NCI-H1105 (cell line): ENCODE data around the gene SLC7A5.
"Not testable (repeated sequence)": the region's sequence is repeated elsewhere in the genome, so short reads cannot be mapped to it uniquely, and the experiment has no call there.

Experiments used
- DNase-seq: peaks from one replicate; lab custom pipeline; 2025; lab: John Stamatoyannopoulos, UW

The SLC7A5 gene

DNA sequence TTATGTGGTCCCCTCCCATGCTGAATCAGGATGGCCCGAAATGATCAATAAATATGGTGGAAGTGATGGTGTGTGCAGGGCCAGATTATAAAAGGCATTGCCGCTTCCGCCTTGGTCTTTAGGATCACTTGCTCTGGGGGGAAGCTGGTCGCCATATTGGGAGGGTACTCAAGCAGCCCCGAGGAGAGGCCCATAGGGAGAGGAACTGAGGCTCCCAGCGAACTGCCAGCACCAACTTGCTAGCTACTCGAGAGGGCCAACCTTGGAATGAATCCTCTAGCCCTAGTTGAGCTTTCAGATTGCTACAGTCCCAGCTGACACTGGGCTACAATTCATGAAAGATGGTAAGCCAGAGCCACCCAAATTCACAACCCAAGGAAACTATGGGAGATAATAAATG, 19.0 kb upstream of the SLC7A5 start:
- not testable (repeated sequence) for DNase-seq

DNA sequence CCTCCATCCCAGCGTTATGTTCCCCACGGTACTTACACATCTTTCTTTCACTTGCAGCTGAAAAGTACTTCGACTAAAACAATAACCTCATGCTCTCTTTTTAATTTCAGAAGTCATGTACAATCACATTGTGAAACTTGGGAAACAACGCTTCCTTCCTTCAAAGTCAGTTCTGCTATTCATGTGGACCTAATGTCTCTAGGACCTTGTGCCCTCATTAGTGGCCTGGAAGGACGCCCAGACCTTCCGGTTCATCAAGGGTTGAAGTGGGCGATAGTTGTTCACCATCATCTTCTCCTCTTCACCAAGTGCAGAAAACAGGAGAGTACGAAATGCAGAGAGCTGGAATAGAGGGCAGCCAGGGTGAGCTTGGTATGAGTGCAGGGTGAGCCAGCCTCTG, 18.6 kb upstream of the SLC7A5 start:
- DNase-seq: not testable (repeated sequence)

DNA sequence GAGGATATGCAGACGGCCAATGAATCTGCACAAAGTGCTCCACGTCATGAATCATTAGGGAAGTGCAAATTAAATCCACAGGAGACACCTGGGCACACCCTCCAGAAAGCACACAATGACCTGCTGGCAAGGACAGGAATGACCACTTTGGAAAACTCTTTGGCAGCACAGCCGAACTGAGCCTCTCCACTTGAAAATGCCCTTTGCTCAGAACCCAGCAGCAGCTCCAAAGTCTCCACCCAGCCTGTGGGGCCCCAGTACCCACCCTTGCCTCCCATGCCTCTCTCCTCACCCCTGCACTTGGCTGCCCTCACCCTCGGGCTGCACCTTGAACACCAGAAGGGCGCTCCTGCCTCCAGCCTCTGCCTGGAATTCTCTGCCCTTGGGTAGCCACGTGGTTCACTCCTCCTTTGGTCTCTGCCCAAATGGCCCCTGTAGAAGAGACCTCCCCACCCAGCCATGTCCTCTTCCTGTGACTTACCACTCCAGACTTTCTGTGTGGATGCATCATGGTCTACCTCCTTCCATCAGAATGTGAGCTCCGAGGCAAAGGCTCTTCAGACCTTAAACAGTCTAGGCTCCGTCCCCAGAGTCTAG, 16.2 kb upstream of the SLC7A5 start:
- not testable (repeated sequence) for DNase-seq

DNA sequence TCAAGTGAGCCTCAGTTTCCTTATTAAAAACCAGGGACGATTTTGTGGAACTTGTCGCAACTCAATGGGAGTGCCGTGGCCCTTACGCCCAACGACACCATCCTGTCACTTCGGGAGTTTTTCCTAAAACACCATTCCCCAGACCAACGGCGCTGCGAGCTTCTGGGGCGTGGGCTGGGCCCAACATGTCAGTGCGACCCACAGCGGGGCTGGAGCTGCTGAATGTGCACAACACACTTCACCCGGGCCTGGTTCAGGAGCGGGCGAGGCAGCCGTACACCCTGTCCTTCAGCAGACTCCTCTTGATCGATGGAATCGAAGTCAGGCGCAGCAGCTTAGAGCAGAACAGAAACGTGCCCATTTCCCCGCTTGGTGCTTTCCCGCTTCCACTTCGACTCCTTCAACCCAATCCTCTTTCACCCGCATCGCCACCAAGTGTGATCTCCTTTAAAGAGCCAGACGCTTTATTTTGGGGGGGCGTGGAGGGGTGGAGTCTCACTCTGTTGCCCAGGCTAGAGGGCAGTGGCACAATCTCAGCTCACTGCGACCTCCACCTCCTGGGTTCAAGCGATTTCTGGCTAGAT, 13.2 kb upstream of the SLC7A5 start:
- no peak for DNase-seq

DNA sequence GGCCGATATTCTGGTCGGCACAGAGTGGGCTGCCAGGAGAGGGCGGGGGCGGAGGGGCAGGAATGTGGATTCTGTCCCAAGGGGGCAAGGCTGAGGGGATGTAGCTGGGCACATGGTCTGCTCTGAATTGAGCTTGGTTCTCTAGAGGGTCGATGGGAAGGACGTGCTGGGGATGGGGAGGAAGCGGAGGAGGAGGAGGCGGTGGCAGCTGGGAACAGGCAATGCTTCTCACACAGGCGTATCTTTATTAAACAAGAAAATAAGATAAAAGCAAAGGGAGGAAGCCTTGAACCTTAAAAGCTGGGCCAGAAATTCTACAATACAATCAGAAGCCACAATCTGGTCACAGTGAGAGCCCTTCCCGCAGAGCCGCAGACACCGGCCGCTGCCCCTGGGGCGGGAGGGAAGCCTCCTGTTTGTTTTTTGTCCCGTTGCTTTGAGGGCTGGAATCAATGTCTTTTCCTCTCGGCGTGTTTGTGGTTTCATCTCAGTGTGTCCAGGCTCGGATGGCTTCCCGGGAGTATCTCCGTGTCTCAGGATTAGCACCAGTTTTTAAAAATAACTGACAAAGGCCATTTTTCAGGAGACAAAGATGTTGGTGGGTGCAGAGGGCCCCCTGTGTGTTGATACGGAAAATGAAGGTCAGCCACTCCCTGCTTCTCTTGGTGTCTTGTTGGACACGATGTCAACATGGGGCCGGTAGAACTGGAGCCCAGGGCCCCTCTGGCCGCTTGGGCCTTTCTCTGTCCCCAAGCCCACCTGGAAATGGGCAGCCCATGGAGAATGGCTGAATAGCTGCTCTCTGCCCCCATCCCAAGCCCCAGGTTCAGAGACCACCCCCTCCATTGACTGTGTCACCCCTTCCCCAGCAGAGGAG, 12.3 kb upstream of the SLC7A5 start:
- DNase-seq: no peak

DNA sequence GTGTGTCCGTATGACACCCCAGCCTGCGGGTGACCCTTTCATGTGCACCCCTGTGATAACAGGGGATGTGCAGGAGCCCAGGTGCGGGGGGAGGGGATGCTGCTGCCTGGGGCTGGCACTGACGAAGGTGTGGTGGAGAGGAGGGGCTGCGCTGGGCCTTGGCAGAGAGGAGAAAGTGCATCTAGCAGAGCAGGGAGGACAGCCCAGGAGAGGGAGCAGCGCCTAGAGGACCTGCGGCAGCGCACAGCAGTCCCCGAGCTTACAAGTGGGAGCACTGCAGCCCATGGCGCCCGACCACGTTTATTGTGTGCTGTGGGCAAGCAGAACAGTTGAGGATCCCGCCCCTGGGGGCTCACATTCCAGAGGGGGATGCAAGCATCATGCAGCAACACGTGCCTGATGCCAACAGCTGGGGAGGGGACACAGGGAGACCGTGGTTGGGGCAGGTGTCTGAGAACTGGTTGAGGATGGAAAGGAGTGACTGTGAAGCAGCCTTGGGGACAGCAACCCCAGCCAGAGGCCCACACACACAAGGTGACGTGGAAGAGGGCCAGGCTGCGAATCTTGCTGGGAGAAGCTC, 10.9 kb upstream of the SLC7A5 start:
- DNase-seq: no peak

DNA sequence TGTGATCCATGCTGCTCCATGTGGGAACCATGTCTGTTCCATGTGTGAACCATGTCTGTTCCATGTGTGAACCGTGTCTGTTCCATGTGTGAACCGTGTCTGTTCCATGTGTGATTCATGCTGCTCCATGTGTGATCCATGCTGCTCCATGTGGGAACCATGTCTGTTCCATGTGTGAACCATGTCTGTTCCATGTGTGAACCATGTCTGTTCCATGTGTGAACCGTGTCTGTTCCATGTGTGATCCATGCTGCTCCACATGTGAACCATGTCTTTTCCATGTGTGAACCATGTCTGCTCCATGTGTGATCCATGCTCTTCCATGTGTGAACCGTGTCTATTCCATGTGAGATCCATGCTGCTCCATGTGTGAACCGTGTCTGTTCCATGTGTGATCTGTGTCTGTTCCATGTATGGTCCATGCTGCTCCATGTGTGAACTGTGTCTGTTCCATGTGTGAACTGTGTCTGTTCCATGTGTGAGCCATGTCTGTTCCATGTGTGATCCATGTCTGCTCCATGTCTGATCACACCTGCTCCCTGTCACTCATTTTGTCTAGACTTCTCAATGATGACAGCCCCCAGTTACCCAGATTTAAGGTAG, 10.2 kb upstream of the SLC7A5 start:
- DNase-seq: not testable (repeated sequence)

DNA sequence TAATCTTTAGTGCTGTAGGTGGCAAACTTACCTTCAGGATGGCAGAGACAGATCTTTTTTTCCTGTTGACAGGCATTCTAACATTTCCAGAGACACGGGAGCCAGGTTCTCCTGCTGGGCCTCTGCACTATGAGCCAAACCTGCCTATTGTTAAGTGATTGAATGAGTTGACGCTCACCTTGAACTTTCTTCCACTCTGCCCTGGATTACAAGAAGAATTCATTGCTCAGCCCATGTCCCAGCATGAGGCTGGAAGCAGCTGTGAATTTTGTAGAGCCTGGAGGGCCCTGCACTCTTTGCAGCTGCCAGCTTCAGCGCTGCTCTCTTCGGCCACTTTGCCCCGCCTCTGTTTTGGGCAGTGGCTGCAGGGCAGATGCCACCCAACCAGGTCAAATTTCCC, 9.4 kb upstream of the SLC7A5 start:
- DNase-seq: no peak

DNA sequence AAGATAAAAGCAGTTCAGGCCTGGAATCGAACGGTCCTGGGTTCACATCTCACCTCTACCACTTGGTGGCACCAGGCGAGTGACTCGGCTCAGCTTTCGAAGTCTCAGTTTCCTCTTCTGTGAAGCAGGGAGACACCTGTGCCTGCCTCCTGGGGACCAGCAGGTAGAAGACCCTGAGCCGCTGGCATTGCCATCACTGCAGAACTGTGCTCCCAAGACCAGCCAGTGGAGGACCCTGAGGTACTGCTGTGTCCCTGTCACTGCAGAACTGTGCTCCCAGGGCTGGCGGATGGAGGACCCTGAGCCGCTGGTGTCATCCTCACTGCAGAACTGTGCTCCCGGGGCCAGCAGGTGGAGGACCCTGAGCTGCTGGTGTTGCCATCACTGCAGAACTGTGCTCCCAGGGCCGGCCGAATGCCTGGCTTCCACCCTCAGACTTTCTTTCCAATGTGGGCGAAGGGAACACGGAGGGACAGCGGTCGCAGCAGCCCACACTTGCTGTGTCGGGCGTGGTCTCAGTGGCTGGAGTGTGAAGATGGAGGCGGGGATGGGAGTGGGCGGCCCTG, 8.7 kb upstream of the SLC7A5 start:
- no peak for DNase-seq

DNA sequence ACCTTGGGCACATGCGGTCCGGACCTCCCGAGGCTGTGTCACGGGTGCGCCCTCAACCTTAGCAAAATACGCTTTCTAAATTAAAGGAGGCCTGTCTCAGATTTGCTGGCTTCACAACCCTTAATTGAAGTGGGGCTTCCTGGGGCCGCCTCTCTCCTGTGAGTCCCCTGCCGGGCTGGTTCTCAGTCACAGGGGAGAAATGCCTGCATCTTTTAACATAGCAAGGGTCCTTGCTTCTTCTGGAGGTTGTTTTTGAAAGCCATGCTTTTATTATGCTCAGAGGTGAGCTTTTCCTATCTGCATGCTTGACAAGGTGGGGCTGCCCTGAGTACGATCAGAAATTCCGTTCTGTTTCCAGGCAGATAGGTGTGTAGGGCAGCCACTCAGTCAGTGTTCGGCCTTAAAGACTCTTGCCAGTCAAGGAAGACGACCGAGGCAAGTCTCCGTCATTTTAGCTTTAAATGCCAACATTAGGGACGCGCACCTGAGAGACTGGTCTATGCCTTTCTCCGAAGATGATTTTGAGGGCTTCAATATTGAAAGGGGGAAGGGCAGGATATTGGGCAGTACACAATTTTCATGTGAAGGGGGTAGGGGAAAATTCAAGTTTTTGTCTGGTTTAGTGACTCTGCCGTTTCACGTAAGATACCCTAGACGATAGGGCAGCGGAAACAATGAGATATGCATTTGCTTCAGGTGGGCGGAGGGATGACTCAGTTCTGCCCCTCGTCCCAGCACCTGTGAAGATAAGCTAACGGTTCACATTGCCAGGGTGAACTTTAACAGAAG, 5.5 kb upstream of the SLC7A5 start:
- DNase-seq: no peak

DNA sequence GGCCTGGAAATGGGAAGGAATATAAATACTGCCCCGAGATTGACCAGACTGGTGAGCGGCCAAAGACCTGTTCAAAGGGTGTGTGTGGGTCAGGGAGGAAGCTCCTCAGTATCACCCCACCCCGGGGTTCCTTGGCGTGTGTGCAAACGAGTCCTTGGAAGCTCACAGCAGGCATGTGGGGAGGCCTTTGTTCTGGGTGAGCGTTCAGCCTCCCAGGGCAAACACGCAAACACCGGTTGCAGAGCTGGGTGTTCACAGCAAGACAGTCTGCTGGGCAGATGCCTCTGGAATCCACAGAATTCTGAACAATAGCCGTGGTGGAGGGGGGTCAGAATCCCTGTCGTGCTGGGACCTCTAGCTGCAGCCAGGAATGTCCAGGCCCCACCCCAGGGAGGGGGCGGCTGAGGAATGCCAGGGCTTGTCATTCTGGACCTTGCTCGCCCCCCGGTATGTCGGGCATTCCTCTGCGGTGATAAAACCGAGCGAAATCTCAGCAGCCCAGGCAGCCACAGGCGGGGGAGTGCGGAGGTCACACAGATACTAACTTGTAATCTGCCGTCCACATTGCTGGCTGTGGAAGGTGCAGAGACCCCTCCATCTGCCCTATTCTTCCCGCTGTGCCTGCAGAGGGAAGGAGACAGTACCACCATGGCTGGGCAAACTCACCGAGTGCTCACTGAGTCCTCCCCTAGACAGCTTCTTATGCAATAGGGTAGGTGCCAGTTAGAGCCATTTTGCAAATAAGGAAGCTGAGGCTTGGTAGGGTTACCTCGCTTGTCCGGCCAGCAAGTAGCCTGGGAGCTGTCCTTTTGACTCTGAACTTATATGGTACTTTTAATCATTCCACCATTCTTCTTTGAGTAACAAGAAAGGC, 1.3 kb upstream of the SLC7A5 start:
- DNase-seq: not testable (repeated sequence)

DNA sequence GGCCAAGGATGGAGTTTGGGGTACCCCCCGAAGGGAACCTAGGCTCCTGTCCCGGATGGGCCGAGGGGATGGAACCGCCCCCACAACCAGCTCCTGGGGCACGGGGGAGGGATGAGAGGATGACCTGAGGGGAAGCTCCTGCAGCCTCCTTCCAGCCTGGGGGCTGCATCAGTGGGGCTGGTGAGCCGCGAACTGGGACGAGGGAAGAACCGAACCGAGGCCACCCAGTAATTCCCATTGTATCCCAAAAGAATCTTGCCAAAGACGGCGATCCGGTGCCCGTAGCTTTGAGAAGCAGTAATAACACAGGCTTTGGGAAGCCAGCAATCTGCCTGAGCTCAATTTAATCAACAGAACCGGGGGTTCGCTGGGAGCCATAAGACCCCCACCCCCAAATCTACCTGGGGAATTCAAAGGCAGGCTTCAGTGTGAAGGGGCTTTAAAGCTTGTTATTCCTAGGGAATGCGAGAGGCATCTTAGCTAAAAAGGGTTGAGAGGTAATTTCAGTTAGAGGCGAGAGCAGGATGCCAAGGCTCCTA, 641 bp upstream of the SLC7A5 start:
- DNase-seq: not testable (repeated sequence)

DNA sequence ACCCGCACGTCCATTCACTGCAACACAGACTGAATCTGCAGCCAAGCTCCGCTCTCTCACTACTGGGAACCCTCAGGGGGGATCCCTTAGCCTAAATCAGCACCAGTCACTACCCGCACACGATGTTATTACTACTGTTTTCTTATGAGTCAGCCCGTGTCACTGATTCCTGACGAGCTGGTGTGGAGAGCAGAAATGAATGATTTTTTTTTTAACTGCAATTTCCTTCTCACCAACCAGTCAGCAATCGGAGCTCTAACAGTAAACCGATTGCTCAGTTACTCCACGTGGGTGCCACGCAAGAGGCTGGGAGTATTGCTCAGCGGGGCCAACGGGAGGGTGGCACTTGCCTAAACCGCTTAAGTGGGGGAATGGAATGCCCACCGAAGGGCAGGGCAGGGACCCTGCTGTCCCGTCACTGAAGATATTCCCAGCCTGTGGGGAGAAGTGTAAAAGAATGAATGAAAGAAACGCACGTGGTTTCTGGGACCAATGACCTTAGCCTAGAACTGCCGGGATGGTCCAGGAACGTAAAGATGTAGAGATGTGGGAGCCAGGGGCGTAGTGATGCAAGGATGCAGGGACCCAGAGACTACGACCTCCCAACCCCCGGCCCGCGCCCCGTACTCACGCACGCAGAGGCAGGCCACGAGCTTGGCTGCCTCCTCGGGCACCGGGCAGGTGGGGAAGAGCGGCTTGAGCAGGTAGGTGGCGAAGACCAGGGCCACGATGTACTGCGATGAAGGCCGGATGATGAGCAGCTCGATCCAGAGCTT, 865 bp downstream of the SLC7A5 start:
- not testable (repeated sequence) for DNase-seq

DNA sequence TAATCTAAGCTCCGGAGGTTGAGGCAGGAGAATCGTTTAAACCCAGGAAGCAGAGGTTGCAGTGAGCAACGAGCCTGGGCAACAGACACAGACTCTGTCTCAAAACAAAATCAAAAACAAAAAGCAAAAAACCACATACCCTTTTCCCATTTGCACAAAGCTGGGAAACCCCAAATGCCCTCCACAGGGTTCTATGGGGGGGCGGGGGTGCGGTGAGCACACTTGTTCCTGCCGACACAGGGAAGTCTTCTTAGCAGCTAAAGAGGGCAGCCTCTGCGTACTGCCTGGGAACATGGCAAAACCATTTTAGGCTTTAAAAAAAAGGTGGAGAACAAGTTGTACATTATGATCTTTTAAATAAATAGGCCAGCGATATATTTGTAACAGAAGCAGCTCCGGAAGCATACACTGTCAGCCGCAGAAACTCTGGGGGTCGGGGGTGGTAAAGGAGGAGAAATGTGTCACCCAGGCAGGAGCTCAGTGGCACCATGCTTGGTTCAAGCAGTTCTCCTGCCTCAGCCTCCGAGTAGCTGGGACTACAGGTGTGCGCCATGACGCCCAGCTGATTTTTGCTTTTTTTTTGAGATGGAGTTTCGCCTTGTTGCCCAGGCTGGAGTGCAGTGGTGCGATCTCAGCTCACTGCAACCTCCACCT, 3.3 kb downstream of the SLC7A5 start:
- DNase-seq: not testable (repeated sequence)

DNA sequence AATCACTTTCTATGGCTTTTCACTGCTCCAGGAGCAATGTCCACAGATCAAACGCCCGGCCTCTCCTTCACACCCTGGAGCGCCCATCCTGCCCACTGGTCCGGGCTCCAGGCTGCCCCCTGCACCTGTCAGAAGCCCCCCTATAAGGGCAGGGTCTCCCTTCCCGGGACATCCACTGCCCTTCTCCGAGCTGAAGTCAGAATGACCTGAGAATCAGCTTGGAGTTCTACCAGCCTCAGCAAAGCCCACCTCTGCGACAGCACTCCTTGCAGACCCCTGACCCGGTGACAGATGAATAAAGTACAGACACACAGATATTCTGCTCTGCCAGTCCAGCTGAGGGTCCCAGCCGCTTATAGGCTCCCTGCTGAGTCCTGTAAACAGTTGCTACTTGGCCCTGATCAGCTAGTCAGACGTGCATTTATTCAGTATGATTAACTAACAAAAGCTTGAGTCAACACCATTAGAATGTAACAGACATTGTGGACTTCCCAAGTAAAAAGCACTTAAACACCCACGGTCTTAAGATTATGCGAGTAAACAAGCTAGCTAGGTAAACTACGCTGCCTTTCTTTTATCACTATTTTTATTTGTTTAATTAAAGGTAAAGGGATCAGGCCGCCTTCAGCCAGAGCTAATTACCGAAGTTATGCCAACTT, 4.8 kb downstream of the SLC7A5 start:
- no peak for DNase-seq

DNA sequence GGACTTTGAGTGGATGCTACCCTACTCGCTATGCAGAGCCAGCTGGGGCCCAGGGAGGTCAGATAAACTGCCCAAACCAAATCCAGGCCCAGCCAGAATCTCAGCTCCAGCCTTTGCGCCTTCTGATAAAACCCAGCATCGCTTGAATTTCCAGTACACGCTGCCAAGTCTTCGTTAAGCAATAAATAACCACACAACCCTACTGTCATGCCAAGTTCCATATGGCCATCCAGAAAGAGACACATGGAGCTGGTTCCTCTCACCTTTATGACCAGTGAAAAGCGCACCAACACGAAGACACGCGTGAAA, 6.0 kb downstream of the SLC7A5 start:
- DNase-seq: not testable (repeated sequence)

DNA sequence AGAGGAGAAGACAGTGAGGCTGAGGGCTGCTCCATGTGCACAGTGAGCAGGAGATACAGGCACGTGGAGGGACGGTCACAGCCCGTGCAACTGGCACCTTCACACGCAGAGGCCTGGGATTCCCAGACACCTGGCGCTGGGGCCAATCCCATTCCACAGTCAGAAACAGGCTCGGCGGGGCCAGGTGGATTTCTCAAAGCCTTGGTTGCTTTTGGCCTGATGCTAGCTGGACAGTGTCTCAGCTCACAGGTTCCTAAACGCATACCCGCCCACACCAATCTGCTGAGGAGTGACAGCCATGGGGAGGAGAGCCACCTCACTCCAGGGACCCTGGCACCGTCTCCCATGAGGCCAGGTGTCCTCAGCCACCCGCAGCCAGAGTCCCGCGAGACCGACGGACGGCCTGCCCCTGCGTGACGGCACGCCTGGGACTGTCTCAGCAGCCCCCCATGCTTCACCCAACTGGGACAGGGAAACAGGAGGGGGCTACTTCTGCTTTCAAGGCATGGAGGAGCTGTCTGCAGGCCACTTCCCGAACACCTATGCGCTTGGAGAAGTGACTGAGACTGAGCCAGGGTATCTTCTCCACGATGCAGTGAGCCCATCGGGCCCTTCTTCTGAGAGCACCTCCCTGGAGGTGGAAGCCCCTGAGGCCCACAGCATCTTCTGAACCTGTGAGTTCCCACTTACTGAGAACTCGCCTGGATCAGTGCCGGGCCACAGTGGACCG, 6.5 kb downstream of the SLC7A5 start:
- DNase-seq: not testable (repeated sequence)
